ENCODE data around the gene RNU5B-1. TPM values are rescaled to one million over a fixed set of nuclear protein-coding genes. Genes with fewer than 3 reads are reported as not detected.

Gene RNU5B-1
- total RNA-seq, 1 experiment from 2014 or later = not detected

DNA sequence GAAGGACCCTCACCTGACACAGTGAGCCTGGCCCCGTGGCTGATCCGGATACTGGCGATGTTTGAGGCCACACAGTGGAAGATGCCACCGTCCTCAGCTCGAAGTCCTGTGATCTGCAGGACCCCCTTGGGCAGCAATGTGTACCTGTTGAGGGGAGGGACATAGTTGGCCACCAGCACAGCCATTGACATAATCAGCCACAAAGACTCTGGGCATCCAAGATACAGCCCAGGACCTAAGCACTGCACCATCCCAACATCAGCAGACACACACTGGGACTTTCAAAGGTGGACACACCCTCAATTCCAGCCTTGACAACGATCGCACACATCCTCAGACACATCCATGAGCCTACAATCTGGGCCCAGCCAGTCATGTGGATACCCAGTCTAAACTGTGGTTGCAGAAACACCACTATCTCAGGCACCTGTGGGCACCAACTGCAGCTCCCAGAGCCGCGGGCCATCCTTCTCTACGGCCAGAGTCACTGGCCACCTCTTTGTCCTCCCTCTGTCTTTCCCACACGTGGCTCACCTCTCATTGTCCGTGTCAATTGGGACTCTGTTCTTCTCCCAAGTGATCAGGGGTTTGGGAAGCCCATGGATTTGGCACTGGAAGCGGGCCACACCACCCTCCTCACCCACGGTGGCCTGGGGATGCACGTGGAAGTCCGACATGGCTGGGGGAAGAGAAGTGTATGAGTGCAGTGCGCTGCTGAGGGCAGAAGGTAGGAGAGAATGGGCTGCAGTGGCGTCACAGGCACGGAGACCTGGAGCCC, 31.0 kb downstream of the RNU5B-1 start:
- Mint-ChIP-seq H3K4me3 (ENCODE audit: unreplicated experiment) (no peak overlapping the region), H3K27ac (ENCODE audit: low read depth, unreplicated experiment) (no peak overlapping the region), H3K9me3 (ENCODE audit: unreplicated experiment) (no peaks in the 10 kb centered on the region), H3K27me3 (ENCODE audit: insufficient read depth, unreplicated experiment) (peaks cover 24% of the 10 kb centered on the region), H3K36me3 (ENCODE audit: insufficient read depth, unreplicated experiment) (no peaks in the 10 kb centered on the region), H3K4me1 (ENCODE audit: insufficient read depth, unreplicated experiment) (no peaks in the 10 kb centered on the region)
- intact Hi-C loops (cut with micrococcal nuclease) = no loop called here
- DNase-seq (ENCODE audit: unreplicated experiment) = no peak
- ChIA-PET CTCF (interaction anchor here (0.6 to 1.3 kb wide), 4 partner anchors 50 to 1117 kb away, joined by 3 to 6 read pairs (median 4); no protein-coding TSS in a partner anchor), POLR2A (no interaction called here)
- TF ChIP-seq, protein P1, sequence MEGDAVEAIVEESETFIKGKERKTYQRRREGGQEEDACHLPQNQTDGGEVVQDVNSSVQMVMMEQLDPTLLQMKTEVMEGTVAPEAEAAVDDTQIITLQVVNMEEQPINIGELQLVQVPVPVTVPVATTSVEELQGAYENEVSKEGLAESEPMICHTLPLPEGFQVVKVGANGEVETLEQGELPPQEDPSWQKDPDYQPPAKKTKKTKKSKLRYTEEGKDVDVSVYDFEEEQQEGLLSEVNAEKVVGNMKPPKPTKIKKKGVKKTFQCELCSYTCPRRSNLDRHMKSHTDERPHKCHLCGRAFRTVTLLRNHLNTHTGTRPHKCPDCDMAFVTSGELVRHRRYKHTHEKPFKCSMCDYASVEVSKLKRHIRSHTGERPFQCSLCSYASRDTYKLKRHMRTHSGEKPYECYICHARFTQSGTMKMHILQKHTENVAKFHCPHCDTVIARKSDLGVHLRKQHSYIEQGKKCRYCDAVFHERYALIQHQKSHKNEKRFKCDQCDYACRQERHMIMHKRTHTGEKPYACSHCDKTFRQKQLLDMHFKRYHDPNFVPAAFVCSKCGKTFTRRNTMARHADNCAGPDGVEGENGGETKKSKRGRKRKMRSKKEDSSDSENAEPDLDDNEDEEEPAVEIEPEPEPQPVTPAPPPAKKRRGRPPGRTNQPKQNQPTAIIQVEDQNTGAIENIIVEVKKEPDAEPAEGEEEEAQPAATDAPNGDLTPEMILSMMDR (IDR thresholded peaks at IDR 0.05; ENCODE audit: unreplicated experiment) = no peak
- BruUV-seq (replicated peaks) = no TSS peak

DNA sequence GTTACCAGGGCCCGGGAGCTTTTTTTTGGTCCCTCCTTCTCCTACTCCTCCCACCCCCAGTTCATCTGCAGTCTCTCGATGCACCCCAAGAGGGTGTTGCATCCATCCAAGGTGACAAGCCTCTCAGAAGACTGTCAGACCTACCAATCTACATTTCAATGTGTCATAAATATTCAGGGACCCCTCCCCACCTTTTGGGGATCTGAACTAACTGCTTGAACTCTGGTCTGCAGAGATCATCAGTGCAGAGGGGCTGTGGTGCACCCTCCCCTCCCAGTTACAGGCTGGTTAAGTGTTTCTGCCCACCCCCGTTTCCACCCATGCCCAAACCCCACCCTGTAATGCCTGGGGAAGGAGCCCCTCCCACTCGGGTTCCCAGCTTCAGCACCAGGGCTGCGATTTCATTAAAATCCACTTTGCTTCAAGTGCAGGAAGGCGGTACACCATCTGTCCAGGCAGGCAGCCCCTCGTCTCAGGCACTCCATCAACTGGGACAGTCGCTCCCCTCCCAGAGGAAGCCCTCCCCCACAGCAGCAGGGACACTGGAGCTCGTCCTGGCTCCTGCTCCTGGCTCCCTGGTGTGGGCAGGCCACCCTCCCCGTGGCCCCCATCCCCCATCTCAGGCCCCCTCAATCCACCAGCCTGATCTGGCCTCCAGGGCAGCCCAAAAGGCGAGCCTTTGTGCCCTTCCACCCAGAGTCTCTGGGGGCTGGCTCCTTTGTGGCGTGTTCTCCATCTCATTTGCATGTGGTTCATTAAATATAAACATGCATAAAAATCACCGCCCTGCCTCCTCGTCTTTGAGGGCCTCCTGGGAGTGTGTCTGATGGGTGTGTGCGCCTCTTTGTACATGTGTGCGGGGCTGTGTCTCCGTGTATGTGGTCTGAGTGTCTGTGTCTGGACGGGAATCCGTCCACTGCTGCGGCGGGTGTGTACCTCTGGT, 32.3 kb downstream of the RNU5B-1 start:
- no peaks in the 10 kb centered on the region for H3K9me3 Mint-ChIP-seq (ENCODE audit: unreplicated experiment)
- H3K4me3 Mint-ChIP-seq (ENCODE audit: unreplicated experiment) = no peak overlapping the region
- ChIA-PET POLR2A (no interaction called here), CTCF (interaction anchor here (0.5 to 1.3 kb wide), 5 partner anchors 18 to 486 kb away, joined by 3 to 6 read pairs (median 3); no protein-coding TSS in a partner anchor)
- BruUV-seq (replicated peaks) = no TSS peak
- H3K36me3 Mint-ChIP-seq (ENCODE audit: insufficient read depth, unreplicated experiment) = no peaks in the 10 kb centered on the region
- intact Hi-C loops (cut with micrococcal nuclease) = no loop called here
- H3K27me3 Mint-ChIP-seq (ENCODE audit: insufficient read depth, unreplicated experiment) = peaks cover 30% of the 10 kb centered on the region
- no peak overlapping the region for H3K27ac Mint-ChIP-seq (ENCODE audit: low read depth, unreplicated experiment)
- DNase-seq (ENCODE audit: unreplicated experiment) = no peak
- no peaks in the 10 kb centered on the region for H3K4me1 Mint-ChIP-seq (ENCODE audit: insufficient read depth, unreplicated experiment)
- TF ChIP-seq, protein P1 (IDR thresholded peaks at IDR 0.05; ENCODE audit: unreplicated experiment) = no peak

DNA sequence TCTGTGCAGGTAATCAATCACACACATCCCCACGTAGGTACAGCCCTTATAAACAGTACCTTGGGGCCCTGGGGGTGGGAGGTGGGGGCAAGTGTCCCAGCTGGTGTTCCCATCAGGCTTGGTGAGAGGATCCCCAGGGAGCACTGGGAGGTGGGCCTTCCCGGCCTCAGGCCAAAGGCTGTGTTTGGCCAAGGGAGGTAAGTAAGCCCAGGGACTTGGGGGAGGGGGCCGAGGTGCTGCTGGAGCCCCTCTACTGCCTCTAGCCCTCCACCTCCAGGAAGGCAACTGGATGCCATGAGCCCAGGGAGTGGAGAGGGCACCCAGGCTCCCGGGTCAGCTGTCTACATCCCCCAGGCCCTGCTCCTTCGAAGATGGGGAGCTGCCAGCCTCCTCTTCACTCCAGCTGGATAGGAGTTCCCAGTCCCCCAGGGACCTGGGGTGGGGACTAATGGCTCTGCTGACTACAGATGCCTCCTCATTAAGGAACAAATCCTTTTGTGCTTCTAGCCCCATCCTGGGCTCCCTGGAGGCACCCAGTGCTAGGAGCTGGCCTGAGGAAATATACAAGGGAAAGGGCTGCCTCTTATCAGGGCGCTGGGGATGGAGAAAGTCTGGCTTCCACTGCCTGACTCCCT, 33.1 kb downstream of the RNU5B-1 start:
- H3K4me3 Mint-ChIP-seq (ENCODE audit: unreplicated experiment) = no peak overlapping the region
- no peak for DNase-seq (ENCODE audit: unreplicated experiment)
- no peaks in the 10 kb centered on the region for H3K4me1 Mint-ChIP-seq (ENCODE audit: insufficient read depth, unreplicated experiment)
- no peaks in the 10 kb centered on the region for H3K36me3 Mint-ChIP-seq (ENCODE audit: insufficient read depth, unreplicated experiment)
- ChIA-PET POLR2A (no interaction called here), CTCF (interaction anchor here (0.6 kb wide), 2 partner anchors 19 to 481 kb away, joined by 3 read pairs; no protein-coding TSS in a partner anchor)
- H3K27me3 Mint-ChIP-seq (ENCODE audit: insufficient read depth, unreplicated experiment) = peaks cover 30% of the 10 kb centered on the region
- TF ChIP-seq, protein P1 (IDR thresholded peaks at IDR 0.05; ENCODE audit: unreplicated experiment) = no peak
- no peaks in the 10 kb centered on the region for H3K9me3 Mint-ChIP-seq (ENCODE audit: unreplicated experiment)
- intact Hi-C loops (cut with micrococcal nuclease) = no loop called here
- BruUV-seq (replicated peaks) = no TSS peak
- no peak overlapping the region for H3K27ac Mint-ChIP-seq (ENCODE audit: low read depth, unreplicated experiment)
